Transverse colon (tissue), 4 donors: ENCODE data around the gene GRK4. TPM values are rescaled to one million over a fixed set of nuclear protein-coding genes. Genes with fewer than 3 reads are reported as not detected.

ENCODE experiments used
- DNase-seq: peaks from one replicate; pipeline ENCODE4 v3.0.0-alpha.2; 2019
- H3K27ac ChIP-seq, 4 donors: fragments of 200-600 bp; sonication (generic); 2 replicates each; pipeline ENCODE4 v1.5.1; 2016 to 2018; ENCODE audit warnings: inconsistent platforms in 4 of 4
- H3K27me3 ChIP-seq: fragments of 200-600 bp; sonication (generic); 2 replicates; pipeline ENCODE4 v1.5.1; 2017; ENCODE audit warnings: inconsistent platforms
- H3K36me3 ChIP-seq, 4 donors: fragments of 200-600 bp; sonication (generic); 2 replicates each; pipeline ENCODE4 v1.5.1; 2017 to 2019; ENCODE audit warnings: inconsistent platforms in 4 of 4
- H3K4me1 ChIP-seq, 4 donors: fragments of 200-600 bp; sonication (generic); 2 replicates each; pipeline ENCODE4 v1.5.1; 2017 to 2020; ENCODE audit warnings: inconsistent platforms in 4 of 4
- H3K4me3 ChIP-seq, 4 donors: fragments of 200-600 bp; sonication (generic); 1 replicate in 1 of 4; 2 replicates in 3 of 4; pipeline versions ENCODE4 v1.5.1 to v1.6.1; 2017 to 2019; ENCODE audit warnings: inconsistent platforms in 4 of 4
- H3K9me3 ChIP-seq, 2 donors: fragments of 200-600 bp; sonication (generic); 2 replicates each; pipeline ENCODE4 v1.5.1; 2017 to 2019; ENCODE audit warnings: inconsistent platforms in 2 of 2
- CTCF ChIP-seq, 5 experiments: fragments of 200-600 bp in 3 of 5; fragments of 450-650 bp in 2 of 5; sonication (generic) in 3 of 5; IDR thresholded peaks; 1 replicate in 2 of 5; 2 replicates in 3 of 5; pipeline ENCODE4 v1.5.1; 2016 to 2017; ENCODE audit warnings: antibody characterized with exemption in 5 of 5, inconsistent platforms in 3 of 5, mild to moderate bottlenecking in 2 of 5, moderate library complexity in 1 of 5
- EP300 ChIP-seq: sonication (generic); formaldehyde crosslinking; IDR thresholded peaks from one replicate; pipeline ENCODE4 v1.6.1; 2017; ENCODE audit warnings: antibody characterized with exemption, low read depth
- POLR2A ChIP-seq: fragments of 450-650 bp; IDR thresholded peaks from one replicate; pipeline ENCODE4 v1.6.1; 2016; ENCODE audit warnings: antibody characterized with exemption, mild to moderate bottlenecking, moderate library complexity
- POLR2AphosphoS5 ChIP-seq, 3 donors: sonication (generic); formaldehyde crosslinking; IDR thresholded peaks; one replicate each; pipeline ENCODE4 v1.6.1; 2016; ENCODE audit warnings: antibody characterized with exemption in 3 of 3
- WGBS, 2 donors: methylation state at CpG; one replicate each; pipeline ENCODE4 v1.1.5; 2018; ENCODE audit warnings: low coverage in 1 of 2; 5-methylcytosine and 5-hydroxymethylcytosine counted together
- in situ Hi-C, 4 donors: fragments of 200-750 bp; cut with MboI; loops; one replicate each; pipeline versions ENCODE4 v1.15.0 to v1.15.1; 2017; ENCODE audit warnings: low sequenced_read_pairs in 3 of 4, low pct_ligation_motif_present in 1 of 4, low pct_unique_long_range_greater_than_20kb in 1 of 4
- intact Hi-C: fragments of 100-400 bp; cut with DNase I; formaldehyde crosslinking; loops from one replicate; pipeline ENCODE4 v1.15.1; 2023; ENCODE audit warnings: low total_unique reads
- total RNA-seq, 4 donors: library from RNA; depleted of rRNA; stranded (reverse); fragments of >200 nt; gene quantifications; one replicate each; pipeline ENCODE4 v1.1.0, GENCODE V29; 2016

The GRK4 gene
- total RNA-seq, 4 donors from 2014 or later: 2.5 to 7.9 (median 4.1) TPM

- no peak for DNase-seq
- Histone ChIP-seq H3K4me3 (no peak overlapping the region), H3K9me3 (no peaks in the 10 kb centered on the region), H3K4me1 (no peaks in the 10 kb centered on the region), H3K27me3 (no peaks in the 10 kb centered on the region), H3K36me3 (no peaks in the 10 kb centered on the region), H3K27ac (no peak overlapping the region)
- intact Hi-C loops (no loop called here), in situ Hi-C loops (no loop called here)
- WGBS, 2 donors: 80 to 90% methylated on average over 1 to 4 of the region's 4 CpGs
- TF ChIP-seq CTCF (IDR thresholded peaks at IDR 0.05) (no peak), EP300 (no peak), POLR2A (no peak), POLR2AphosphoS5 (IDR thresholded peaks at IDR 0.05) (no peak)
Measured at GRCh38 chr4:2991243-2991642, 27.9 kb downstream of the GRK4 start.

GRCh38 chr4:2994917-2995316 is 31.5 kb downstream of the GRK4 start:
- H3K4me1 ChIP-seq: no peaks in the 10 kb centered on the region
- H3K27ac ChIP-seq: no peak overlapping the region
- WGBS, 2 donors: 94% methylated on average over 4 of the region's 4 CpGs
- no peaks in the 10 kb centered on the region for H3K9me3 ChIP-seq
- DNase-seq: no peak
- no peaks in the 10 kb centered on the region for H3K36me3 ChIP-seq
- no peak for TF ChIP-seq POLR2AphosphoS5 (IDR thresholded peaks at IDR 0.05)
- TF ChIP-seq EP300: no peak
- no peak for TF ChIP-seq POLR2A
- no peak for TF ChIP-seq CTCF (IDR thresholded peaks at IDR 0.05)
- intact Hi-C loops (no loop called here), in situ Hi-C loops (no loop called here)
- H3K27me3 ChIP-seq: no peaks in the 10 kb centered on the region
- H3K4me3 ChIP-seq: no peak overlapping the region

GRCh38 chr4:2995546-2996265 is 32.3 kb downstream of the GRK4 start:
- Histone ChIP-seq H3K36me3 (no peaks in the 10 kb centered on the region), H3K27me3 (no peaks in the 10 kb centered on the region), H3K4me1 (no peaks in the 10 kb centered on the region), H3K4me3 (no peak overlapping the region), H3K27ac (no peak overlapping the region), H3K9me3 (no peaks in the 10 kb centered on the region)
- in situ Hi-C loops: no loop called here
- TF ChIP-seq EP300 (no peak), POLR2AphosphoS5 (IDR thresholded peaks at IDR 0.05) (no peak), POLR2A (no peak), CTCF (IDR thresholded peaks at IDR 0.05) (no peak)
- DNase-seq: no peak
- intact Hi-C loops: no loop called here
- 74 to 75% methylated on average over 4 of the region's 4 CpGs for whole genome bisulfite sequencing, 2 donors

GRCh38 chr4:2996415-2996814 is 33.0 kb downstream of the GRK4 start:
- no peak overlapping the region for H3K27ac ChIP-seq
- no peak for DNase-seq
- no peaks in the 10 kb centered on the region for H3K4me1 ChIP-seq
- in situ Hi-C loops: no loop called here
- WGBS, 2 donors: 88% methylated on average over 4 of the region's 4 CpGs; no CpG with 5 or more reads in 1 of the 2 donors
- H3K27me3 ChIP-seq: no peaks in the 10 kb centered on the region
- H3K4me3 ChIP-seq: no peak overlapping the region
- H3K9me3 ChIP-seq: no peaks in the 10 kb centered on the region
- TF ChIP-seq POLR2A: no peak
- TF ChIP-seq POLR2AphosphoS5 (IDR thresholded peaks at IDR 0.05): no peak
- H3K36me3 ChIP-seq: no peaks in the 10 kb centered on the region
- intact Hi-C loops: no loop called here

GRCh38 chr4:3007724-3008123 is 44.4 kb downstream of the GRK4 start:
- DNase-seq: no peak
- WGBS, 2 donors: 92 to 96% methylated on average over 2 of the region's 2 CpGs
- H3K9me3 ChIP-seq: no peaks in the 10 kb centered on the region
- H3K4me1 ChIP-seq: no peaks in the 10 kb centered on the region
- H3K27ac ChIP-seq: no peak overlapping the region
- intact Hi-C loops: no loop called here
- no peaks in the 10 kb centered on the region for H3K27me3 ChIP-seq
- in situ Hi-C loops: no loop called here
- TF ChIP-seq CTCF (IDR thresholded peaks at IDR 0.05) (no peak), POLR2AphosphoS5 (IDR thresholded peaks at IDR 0.05) (no peak), EP300 (no peak), POLR2A (no peak)
- no peak overlapping the region for H3K4me3 ChIP-seq
- H3K36me3 ChIP-seq: no peaks in the 10 kb centered on the region
